Uterus (tissue), 4 donors: ENCODE data around the gene MTRF1. TPM values are rescaled to one million over a fixed set of nuclear protein-coding genes. Genes with fewer than 3 reads are reported as not detected.

Source experiments
- DNase-seq, 2 donors: peaks; one replicate each; pipeline ENCODE4 v3.0.0-alpha.2; 2019 to 2020
- H3K27ac ChIP-seq, 2 donors: fragments of 200-600 bp; sonication (generic); 1 replicate in 1 of 2; 2 replicates in 1 of 2; pipeline ENCODE4 v1.5.1; 2016 to 2018
- H3K27me3 ChIP-seq, 2 donors: fragments of 200-600 bp; sonication (generic); one replicate each; pipeline ENCODE4 v1.5.1; 2018 to 2019; ENCODE audit warnings: control low read depth in 1 of 2
- H3K36me3 ChIP-seq, 2 donors: fragments of 200-600 bp; sonication (generic); one replicate each; pipeline ENCODE4 v1.5.1; 2019; ENCODE audit warnings: control low read depth in 1 of 2
- H3K4me1 ChIP-seq, 2 donors: fragments of 200-600 bp; sonication (generic); one replicate each; pipeline ENCODE4 v1.5.1; 2018 to 2019; ENCODE audit warnings: control low read depth in 1 of 2
- H3K4me3 ChIP-seq, 2 donors: fragments of 200-600 bp; sonication (generic); 1 replicate in 1 of 2; 2 replicates in 1 of 2; pipeline ENCODE4 v1.5.1; 2018 to 2019; ENCODE audit warnings: mild to moderate bottlenecking in 1 of 2
- H3K9me3 ChIP-seq, 2 donors: fragments of 200-600 bp; sonication (generic); one replicate each; pipeline ENCODE4 v1.5.1; 2019; ENCODE audit warnings: control low read depth in 1 of 2
- POLR2A ChIP-seq, 2 donors: fragments of 450-650 bp; IDR thresholded peaks; one replicate each; pipeline ENCODE4 v1.6.1; 2016; ENCODE audit warnings: antibody characterized with exemption in 2 of 2, mild to moderate bottlenecking in 1 of 2, moderate library complexity in 1 of 2
- intact Hi-C: fragments of 100-400 bp; cut with DNase I; formaldehyde crosslinking; loops from one replicate; pipeline ENCODE4 v1.15.1; 2023; ENCODE audit warnings: low total_unique reads
- total RNA-seq, 4 donors: library from RNA; depleted of rRNA in 3 of 4; stranded (reverse); fragments of >200 nt in 3 of 4; gene quantifications; one replicate each; pipeline versions ENCODE4 v1.1.0 to v1.2.4, GENCODE V29; 2014 to 2023
- TF ChIP-seq, protein P1 (sequence below), 4 experiments: fragments of 200-600 bp in 2 of 4; fragments of 450-650 bp in 2 of 4; sonication (generic) in 2 of 4; IDR thresholded peaks; one replicate each; pipeline ENCODE4 v1.5.1; 2016 to 2019; ENCODE audit warnings: antibody characterized with exemption in 4 of 4, mild to moderate bottlenecking in 2 of 4, moderate library complexity in 1 of 4
- donor health status: DM: yes; HTN: yes; CAD: no.

MTRF1 gene
- total RNA-seq, 4 donors from 2014 or later = 4.1 to 24.1 (median 13.9) TPM

DNA sequence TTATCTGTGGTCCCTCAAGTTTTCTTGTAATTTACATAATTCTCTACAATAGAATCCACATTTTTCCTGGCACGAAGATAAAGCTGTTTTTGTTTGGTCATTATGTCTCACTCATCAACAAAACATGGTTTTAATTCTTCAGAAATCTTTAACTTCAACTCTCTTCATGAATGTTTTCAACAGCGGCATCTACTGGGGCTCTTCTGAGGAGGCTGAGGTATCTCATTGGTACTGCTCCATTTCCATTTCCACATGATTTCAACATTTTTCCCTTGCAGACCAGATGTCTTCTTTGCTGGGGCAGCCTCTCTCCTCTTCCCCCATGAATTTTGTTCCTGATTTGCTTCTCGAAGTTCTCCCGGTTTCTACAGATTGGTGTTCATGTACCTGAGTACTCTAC lies 63.2 kb downstream of the MTRF1 start:
- Histone ChIP-seq H3K27me3 (no peaks in the 10 kb centered on the region), H3K27ac (no peak overlapping the region), H3K9me3 (no peaks in the 10 kb centered on the region), H3K4me3 (no peak overlapping the region), H3K36me3 (no peaks in the 10 kb centered on the region), H3K4me1 (no peaks in the 10 kb centered on the region)
- TF ChIP-seq, protein P1, sequence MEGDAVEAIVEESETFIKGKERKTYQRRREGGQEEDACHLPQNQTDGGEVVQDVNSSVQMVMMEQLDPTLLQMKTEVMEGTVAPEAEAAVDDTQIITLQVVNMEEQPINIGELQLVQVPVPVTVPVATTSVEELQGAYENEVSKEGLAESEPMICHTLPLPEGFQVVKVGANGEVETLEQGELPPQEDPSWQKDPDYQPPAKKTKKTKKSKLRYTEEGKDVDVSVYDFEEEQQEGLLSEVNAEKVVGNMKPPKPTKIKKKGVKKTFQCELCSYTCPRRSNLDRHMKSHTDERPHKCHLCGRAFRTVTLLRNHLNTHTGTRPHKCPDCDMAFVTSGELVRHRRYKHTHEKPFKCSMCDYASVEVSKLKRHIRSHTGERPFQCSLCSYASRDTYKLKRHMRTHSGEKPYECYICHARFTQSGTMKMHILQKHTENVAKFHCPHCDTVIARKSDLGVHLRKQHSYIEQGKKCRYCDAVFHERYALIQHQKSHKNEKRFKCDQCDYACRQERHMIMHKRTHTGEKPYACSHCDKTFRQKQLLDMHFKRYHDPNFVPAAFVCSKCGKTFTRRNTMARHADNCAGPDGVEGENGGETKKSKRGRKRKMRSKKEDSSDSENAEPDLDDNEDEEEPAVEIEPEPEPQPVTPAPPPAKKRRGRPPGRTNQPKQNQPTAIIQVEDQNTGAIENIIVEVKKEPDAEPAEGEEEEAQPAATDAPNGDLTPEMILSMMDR (IDR thresholded peaks at IDR 0.05) = no peak
- TF ChIP-seq POLR2A (IDR thresholded peaks at IDR 0.05) = no peak
- DNase-seq = no peak
- intact Hi-C loops = no loop called here

DNA sequence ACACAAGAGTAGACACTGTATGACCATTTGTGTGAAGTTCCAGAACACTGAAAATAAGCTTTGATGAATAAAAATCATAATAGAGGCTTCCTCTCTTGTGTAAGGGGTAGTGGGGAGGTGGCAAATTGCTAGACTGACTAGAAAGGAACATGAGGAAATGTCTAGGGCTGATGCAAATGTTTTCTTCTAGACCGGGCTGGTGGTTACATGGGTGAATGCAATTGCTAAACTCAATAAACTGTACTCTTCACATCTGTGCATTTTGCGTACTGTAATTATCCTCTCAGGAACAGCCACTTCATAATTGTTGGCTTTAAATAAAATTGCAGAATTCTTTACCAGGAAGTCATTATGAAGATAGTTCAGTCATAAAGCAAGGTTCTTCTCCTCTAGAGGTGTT lies 63.9 kb downstream of the MTRF1 start:
- intact Hi-C loops = loop anchor here (10.0 kb wide), 1 partner anchor 65 kb away; the partner anchor contains the start of gene KBTBD6
- no peaks in the 10 kb centered on the region for H3K36me3 ChIP-seq
- no peaks in the 10 kb centered on the region for H3K4me1 ChIP-seq
- H3K27me3 ChIP-seq = no peaks in the 10 kb centered on the region
- DNase-seq = no peak
- no peak overlapping the region for H3K27ac ChIP-seq
- TF ChIP-seq, protein P1 (IDR thresholded peaks at IDR 0.05) = no peak
- TF ChIP-seq POLR2A (IDR thresholded peaks at IDR 0.05) = no peak
- no peak overlapping the region for H3K4me3 ChIP-seq
- H3K9me3 ChIP-seq = no peaks in the 10 kb centered on the region

- no peaks in the 10 kb centered on the region for H3K36me3 ChIP-seq
- no peaks in the 10 kb centered on the region for H3K9me3 ChIP-seq
- no peaks in the 10 kb centered on the region for H3K27me3 ChIP-seq
- TF ChIP-seq, protein P1 (IDR thresholded peaks at IDR 0.05) = no peak
- TF ChIP-seq POLR2A (IDR thresholded peaks at IDR 0.05) = no peak
- H3K4me1 ChIP-seq = no peaks in the 10 kb centered on the region
- no peak for DNase-seq
- no peak overlapping the region for H3K4me3 ChIP-seq
- H3K27ac ChIP-seq = no peak overlapping the region
- intact Hi-C loops = loop anchor here (10.0 kb wide), 1 partner anchor 64 kb away; the partner anchor contains the start of gene KBTBD6
Measured at GRCh38 chr13:41199079-41199478, 64.3 kb downstream of the MTRF1 start.

DNA sequence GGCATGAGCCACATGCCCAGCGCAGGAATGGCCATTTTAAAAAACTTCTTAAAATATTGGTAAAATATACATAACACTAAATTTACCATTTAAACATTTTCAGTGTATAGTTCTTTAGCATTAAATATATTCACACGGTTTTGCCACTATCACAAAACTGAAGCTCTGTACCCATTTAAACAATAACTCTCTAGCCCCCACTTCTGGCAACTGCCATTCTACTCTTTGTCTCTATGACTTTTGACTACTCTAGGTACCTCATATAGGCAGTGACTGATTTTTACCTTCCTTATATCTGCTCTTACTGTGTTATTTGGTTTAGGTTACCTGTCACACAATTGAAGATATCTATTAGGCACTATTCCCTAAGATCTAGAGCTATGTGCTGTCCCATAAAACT lies 66.8 kb downstream of the MTRF1 start:
- intact Hi-C loops = loop anchor here (10.0 kb wide), 1 partner anchor 62 kb away; the partner anchor contains the start of gene KBTBD6
- Histone ChIP-seq H3K4me3 (no peak overlapping the region), H3K9me3 (no peaks in the 10 kb centered on the region), H3K27me3 (no peaks in the 10 kb centered on the region), H3K36me3 (no peaks in the 10 kb centered on the region), H3K27ac (no peak overlapping the region), H3K4me1 (peaks cover 0 to 4% of the 10 kb centered on the region in 2 donors)
- no peak for DNase-seq
- no peak for TF ChIP-seq POLR2A (IDR thresholded peaks at IDR 0.05)
- TF ChIP-seq, protein P1 (IDR thresholded peaks at IDR 0.05) = no peak

DNA sequence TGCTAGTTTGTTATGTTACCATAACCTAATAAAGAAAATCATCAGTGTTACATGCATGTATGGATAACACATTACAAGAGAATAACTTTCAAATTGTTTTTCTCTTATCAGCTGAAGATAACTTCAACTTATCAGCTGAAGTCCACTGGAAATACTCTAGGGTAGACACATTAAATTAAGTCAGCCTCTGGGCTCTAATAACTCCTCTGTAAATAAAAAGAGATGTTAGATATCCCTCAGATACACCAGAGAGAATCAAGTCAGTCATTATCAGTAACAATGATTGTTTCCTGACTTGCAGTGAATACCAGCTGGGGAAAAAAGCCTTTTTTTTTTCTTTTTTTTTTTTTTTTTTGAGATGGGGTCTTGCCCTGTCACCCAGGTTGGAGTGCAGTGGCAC lies 67.4 kb downstream of the MTRF1 start:
- no peaks in the 10 kb centered on the region for H3K36me3 ChIP-seq
- H3K9me3 ChIP-seq = no peaks in the 10 kb centered on the region
- H3K4me3 ChIP-seq = no peak overlapping the region
- peaks cover 0 to 4% of the 10 kb centered on the region in 2 donors for H3K4me1 ChIP-seq
- DNase-seq = no peak
- TF ChIP-seq, protein P1 (IDR thresholded peaks at IDR 0.05) = no peak
- no peak for TF ChIP-seq POLR2A (IDR thresholded peaks at IDR 0.05)
- intact Hi-C loops = loop anchor here (10.0 kb wide), 1 partner anchor 61 kb away; the partner anchor contains the start of gene KBTBD6
- H3K27me3 ChIP-seq = no peaks in the 10 kb centered on the region
- no peak overlapping the region for H3K27ac ChIP-seq
